Keratinocyte (primary cell): ENCODE results near the gene TNS3.

Experiments used
- CTCF ChIP-seq, 3 experiments: IDR thresholded peaks in 1 of 3; conservative IDR thresholded peaks in 1 of 3; optimal IDR thresholded peaks in 1 of 3; 2 replicates in 2 of 3; 3 replicates in 1 of 3; pipeline versions ENCODE3 to v1.5.1; 2011; ENCODE audit warnings: low read length in 3 of 3, mild to moderate bottlenecking in 3 of 3, moderate library complexity in 2 of 3, control low read depth in 1 of 3, inconsistent platforms in 1 of 3; ENCODE audit not compliant: insufficient read depth in 2 of 3; ENCODE audit errors: extremely low read depth in 1 of 3
- EZH2 ChIP-seq: IDR thresholded peaks from one replicate; pipeline ENCODE4 v1.6.1; 2012; ENCODE audit warnings: inconsistent platforms, mild to moderate bottlenecking, low read length, moderate library complexity

DNA sequence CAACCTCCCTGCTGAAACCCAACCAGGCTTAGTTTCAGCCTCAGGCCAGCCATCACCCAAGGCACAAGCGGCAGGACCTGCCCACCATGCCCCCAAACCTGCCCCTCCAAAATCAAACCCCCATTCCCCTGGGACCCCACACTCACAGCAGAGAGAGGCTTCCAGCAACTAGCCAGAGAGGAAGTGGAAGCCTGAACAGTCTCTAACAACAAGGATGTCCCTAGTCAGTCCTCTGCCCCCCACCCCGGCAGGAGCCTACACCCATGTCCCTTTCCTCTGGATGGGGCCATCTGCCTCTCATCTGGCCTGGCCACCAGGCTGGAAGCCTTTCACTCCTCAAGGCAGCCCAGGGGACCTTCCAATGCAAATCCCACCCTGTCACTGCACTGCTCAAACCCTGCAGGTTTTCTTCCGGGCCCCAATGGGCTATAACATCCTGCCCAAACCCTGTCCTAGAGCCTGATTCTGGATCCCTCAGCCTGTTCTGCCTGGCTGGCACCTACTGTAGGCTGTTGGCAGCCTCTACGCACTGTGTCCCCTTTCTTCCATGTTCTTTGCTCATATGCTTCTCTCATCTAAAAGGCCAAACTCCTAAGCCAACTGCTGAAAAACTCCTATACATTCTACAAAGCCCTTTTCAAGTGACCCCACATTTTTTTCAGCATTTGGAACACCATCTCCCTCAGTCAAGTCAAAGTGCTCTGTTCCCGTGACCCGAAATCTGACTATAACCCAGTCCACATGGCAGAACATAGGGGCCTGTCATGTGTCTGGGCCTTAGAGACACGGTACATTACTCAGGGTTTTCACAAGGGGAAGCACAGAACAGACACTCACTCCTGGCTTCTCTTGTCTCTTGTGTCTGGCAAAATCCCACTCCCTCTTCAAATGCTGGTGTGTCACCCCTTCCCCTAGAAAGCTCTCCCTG, 253.3 kb downstream of the TNS3 start:
- TF ChIP-seq CTCF (optimal IDR thresholded peaks at IDR 0.05 in 1 of 3, IDR thresholded peaks at IDR 0.05 in 1 of 3, conservative IDR thresholded peaks at IDR 0.05 in 1 of 3; ENCODE audit: extremely low read depth in 1 of 3, insufficient read depth in 2 of 3, low read length in 3 of 3) = no peak
- no peak for TF ChIP-seq EZH2
